HepG2 (cell line): ENCODE data around the gene SERINC2. TPM values are rescaled to one million over a fixed set of nuclear protein-coding genes. Genes with fewer than 3 reads are reported as not detected.

Experiments
- CHCHD3 ChIP-seq: sonication (generic); formaldehyde crosslinking; IDR thresholded peaks from 2 replicates; pipeline ENCODE4 v1.8.0; 2022; ENCODE audit warnings: mild to moderate bottlenecking, missing genetic modification reagents, moderate library complexity
- FOSL2 ChIP-seq: sonication (generic); formaldehyde crosslinking; IDR thresholded peaks from 2 replicates; pipeline ENCODE4 v1.4.0; 2020; ENCODE audit warnings: missing genetic modification reagents
- IRX3 ChIP-seq: sonication (generic); formaldehyde crosslinking; IDR thresholded peaks from 2 replicates; pipeline ENCODE4 v1.8.1; 2023; ENCODE audit warnings: mild to moderate bottlenecking, low read depth, missing genetic modification reagents, borderline replicate concordance
- KDM1A ChIP-seq: IDR thresholded peaks from 2 replicates; pipeline ENCODE4 v1.6.1; 2016; ENCODE audit warnings: missing compliant biosample characterization
- KDM3A ChIP-seq: IDR thresholded peaks from 2 replicates; pipeline ENCODE4 v1.6.1; 2018; ENCODE audit warnings: low read depth, missing compliant biosample characterization
- MED1 ChIP-seq: sonication (generic); formaldehyde crosslinking; IDR thresholded peaks from 2 replicates; pipeline ENCODE4 v1.4.0; 2020; ENCODE audit warnings: missing genetic modification reagents
- MYNN ChIP-seq: sonication (generic); formaldehyde crosslinking; IDR thresholded peaks from 2 replicates; pipeline ENCODE4 v1.4.0; 2020; ENCODE audit warnings: mild to moderate bottlenecking, low read depth, missing genetic modification reagents
- RELA ChIP-seq: sonication (generic); formaldehyde crosslinking; IDR thresholded peaks from 2 replicates; pipeline ENCODE4 v1.4.0; 2020; ENCODE audit warnings: missing genetic modification reagents
- SAP130 ChIP-seq: IDR thresholded peaks from 2 replicates; pipeline ENCODE4 v1.6.1; 2016; ENCODE audit warnings: low read depth
- TCF7 ChIP-seq: sonication (generic); IDR thresholded peaks from 2 replicates; pipeline ENCODE4 v1.6.1; 2016; ENCODE audit warnings: antibody characterized with exemption, low read depth
- ZFP36L1 ChIP-seq: sonication (generic); formaldehyde crosslinking; IDR thresholded peaks from 2 replicates; pipeline ENCODE4 v1.8.0; 2022; ENCODE audit warnings: mild to moderate bottlenecking, missing genetic modification reagents, moderate library complexity
- ZFYVE20 ChIP-seq: sonication (generic); formaldehyde crosslinking; IDR thresholded peaks from 2 replicates; pipeline ENCODE4 v1.8.0; 2023; ENCODE audit warnings: low read depth, mild to moderate bottlenecking, moderate library complexity, missing genetic modification reagents, borderline replicate concordance
- ZKSCAN8 ChIP-seq: IDR thresholded peaks from 2 replicates; pipeline ENCODE4 v1.6.1; 2016; ENCODE audit warnings: borderline replicate concordance, missing genetic modification reagents, missing compliant biosample characterization
- ZMYM4 ChIP-seq: sonication (generic); formaldehyde crosslinking; IDR thresholded peaks from 2 replicates; pipeline ENCODE4 v1.8.1; 2023; ENCODE audit warnings: mild to moderate bottlenecking, missing genetic modification reagents
- ZNF235 ChIP-seq: sonication (generic); formaldehyde crosslinking; IDR thresholded peaks from 2 replicates; pipeline ENCODE4 v1.8.1; 2023; ENCODE audit warnings: mild to moderate bottlenecking, missing genetic modification reagents, borderline replicate concordance
- ZNF33B ChIP-seq: sonication (generic); formaldehyde crosslinking; IDR thresholded peaks from 2 replicates; pipeline ENCODE4 v1.5.1; 2020; ENCODE audit warnings: mild to moderate bottlenecking, missing genetic modification reagents
- ZNF564 ChIP-seq: sonication (generic); formaldehyde crosslinking; IDR thresholded peaks from 2 replicates; pipeline ENCODE4 v1.8.1; 2023; ENCODE audit warnings: mild to moderate bottlenecking, missing genetic modification reagents
- ZNF709 ChIP-seq: sonication (generic); formaldehyde crosslinking; IDR thresholded peaks from 2 replicates; pipeline ENCODE4 v1.5.0; 2020; ENCODE audit warnings: mild to moderate bottlenecking, missing genetic modification reagents
- ZNF710 ChIP-seq: sonication (generic); formaldehyde crosslinking; IDR thresholded peaks from 2 replicates; pipeline ENCODE4 v1.5.0; 2020; ENCODE audit warnings: mild to moderate bottlenecking, missing genetic modification reagents, borderline replicate concordance
- ZNF724P ChIP-seq: sonication (generic); formaldehyde crosslinking; IDR thresholded peaks from 2 replicates; pipeline ENCODE4 v1.8.0; 2022; ENCODE audit warnings: missing genetic modification reagents, borderline replicate concordance
- ZSCAN20 ChIP-seq: sonication (generic); formaldehyde crosslinking; IDR thresholded peaks from 2 replicates; pipeline ENCODE4 v1.4.0; 2020; ENCODE audit warnings: missing genetic modification reagents, mild to moderate bottlenecking, borderline replicate concordance
- polyA plus RNA-seq, 8 experiments: library from polyadenylated mRNA; depleted of rRNA in 3 of 8; stranded (reverse) in 7 of 8; unstranded in 1 of 8; fragments of >200 nt; fragmentation: Illumina TruSeq in 4 of 8; extraction: Trizol in 4 of 8; gene quantifications; 2 replicates each; pipeline versions ENCODE4 v1.2.1 to v1.2.3, GENCODE V29; 2011 to 2016; ENCODE audit warnings: low read depth in 4 of 8, missing spikeins in 1 of 8, mixed read lengths in 1 of 8; ENCODE audit not compliant: insufficient read depth in 1 of 8
- total RNA-seq, 5 experiments: library from RNA; depleted of rRNA; stranded (reverse); fragments of >200 nt; fragmentation: Illumina TruSeq; extraction: Trizol; gene quantifications; 2 replicates each; pipeline ENCODE4 v1.2.3, GENCODE V29; 2016; ENCODE audit warnings: low read depth in 1 of 5
- TF ChIP-seq, protein P1 (sequence below): sonication (generic); formaldehyde crosslinking; IDR thresholded peaks from 2 replicates; pipeline ENCODE4 v1.4.0; 2020; ENCODE audit warnings: missing genetic modification reagents
- TF ChIP-seq, protein P2 (sequence below): IDR thresholded peaks from 2 replicates; pipeline ENCODE4 v1.6.1; 2016; ENCODE audit warnings: low read depth
- TF ChIP-seq, protein P3 (sequence below): sonication (generic); formaldehyde crosslinking; IDR thresholded peaks from 2 replicates; pipeline ENCODE4 v1.5.0; 2020; ENCODE audit warnings: mild to moderate bottlenecking, missing genetic modification reagents, moderate library complexity

SERINC2 gene
- total and polyA plus RNA-seq, 2 of the 13 experiments (the other 11 are each of a cell fraction or from before 2014, with no cell fraction given): 4.8 to 126 TPM

DNA sequence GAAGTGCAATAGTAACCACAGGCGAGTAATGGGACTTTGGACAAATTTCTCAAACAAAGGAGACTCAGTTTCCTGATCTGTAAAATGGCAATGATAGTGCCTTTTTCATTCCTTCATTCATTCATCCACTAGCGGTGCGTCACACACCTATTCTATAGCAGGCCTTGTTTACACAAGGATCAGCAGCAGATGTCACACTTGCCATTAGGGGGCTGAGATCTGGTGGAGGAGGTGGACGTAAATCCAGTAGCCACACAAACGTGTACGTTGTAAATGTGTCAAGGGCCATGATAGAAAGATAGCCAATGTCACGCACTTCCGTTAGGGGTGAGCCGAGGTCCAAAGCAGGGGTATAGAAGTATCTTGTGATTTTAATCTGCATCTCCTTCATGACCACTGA is 34.2 kb downstream of the SERINC2 start (continued):
- TF ChIP-seq ZFYVE20 (CRISPR knock-in tag) (no peak), MYNN (CRISPR knock-in tag) (no peak), ZSCAN20 (CRISPR knock-in tag) (no peak), ZMYM4 (CRISPR knock-in tag) (peak; percentile 60), ZNF709 (CRISPR knock-in tag) (no peak), ZNF33B (CRISPR knock-in tag) (no peak), CHCHD3 (CRISPR knock-in tag) (no peak), ZKSCAN8 (no peak), ZFP36L1 (0 out of 2 replicates have a peak, but pooled peaks have one; percentile 53), SAP130 (CRISPR knock-in tag) (0 out of 2 replicates have a peak, but pooled peaks have one; percentile 21), KDM3A (CRISPR knock-in tag) (no peak), MED1 (CRISPR knock-in tag) (peak; percentile 94), IRX3 (CRISPR knock-in tag) (no peak), RELA (CRISPR knock-in tag) (no peak), ZNF724P (no peak), KDM1A (CRISPR knock-in tag) (0 out of 2 replicates have a peak, but pooled peaks have one; percentile 47), ZNF235 (CRISPR knock-in tag) (no peak), ZNF710 (0 out of 2 replicates have a peak, but pooled peaks have one; percentile 53), ZNF564 (no peak), FOSL2 (CRISPR knock-in tag) (peak; percentile 45; the same call in 1 of the 2 replicates), TCF7 (no peak)
- TF ChIP-seq, protein P1, sequence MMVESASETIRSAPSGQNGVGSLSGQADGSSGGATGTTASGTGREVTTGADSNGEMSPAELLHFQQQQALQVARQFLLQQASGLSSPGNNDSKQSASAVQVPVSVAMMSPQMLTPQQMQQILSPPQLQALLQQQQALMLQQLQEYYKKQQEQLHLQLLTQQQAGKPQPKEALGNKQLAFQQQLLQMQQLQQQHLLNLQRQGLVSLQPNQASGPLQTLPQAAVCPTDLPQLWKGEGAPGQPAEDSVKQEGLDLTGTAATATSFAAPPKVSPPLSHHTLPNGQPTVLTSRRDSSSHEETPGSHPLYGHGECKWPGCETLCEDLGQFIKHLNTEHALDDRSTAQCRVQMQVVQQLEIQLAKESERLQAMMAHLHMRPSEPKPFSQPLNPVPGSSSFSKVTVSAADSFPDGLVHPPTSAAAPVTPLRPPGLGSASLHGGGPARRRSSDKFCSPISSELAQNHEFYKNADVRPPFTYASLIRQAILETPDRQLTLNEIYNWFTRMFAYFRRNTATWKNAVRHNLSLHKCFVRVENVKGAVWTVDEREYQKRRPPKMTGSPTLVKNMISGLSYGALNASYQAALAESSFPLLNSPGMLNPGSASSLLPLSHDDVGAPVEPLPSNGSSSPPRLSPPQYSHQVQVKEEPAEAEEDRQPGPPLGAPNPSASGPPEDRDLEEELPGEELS (CRISPR knock-in tag): peak; percentile 62; the same call in 1 of the 2 replicates
- TF ChIP-seq, protein P2, sequence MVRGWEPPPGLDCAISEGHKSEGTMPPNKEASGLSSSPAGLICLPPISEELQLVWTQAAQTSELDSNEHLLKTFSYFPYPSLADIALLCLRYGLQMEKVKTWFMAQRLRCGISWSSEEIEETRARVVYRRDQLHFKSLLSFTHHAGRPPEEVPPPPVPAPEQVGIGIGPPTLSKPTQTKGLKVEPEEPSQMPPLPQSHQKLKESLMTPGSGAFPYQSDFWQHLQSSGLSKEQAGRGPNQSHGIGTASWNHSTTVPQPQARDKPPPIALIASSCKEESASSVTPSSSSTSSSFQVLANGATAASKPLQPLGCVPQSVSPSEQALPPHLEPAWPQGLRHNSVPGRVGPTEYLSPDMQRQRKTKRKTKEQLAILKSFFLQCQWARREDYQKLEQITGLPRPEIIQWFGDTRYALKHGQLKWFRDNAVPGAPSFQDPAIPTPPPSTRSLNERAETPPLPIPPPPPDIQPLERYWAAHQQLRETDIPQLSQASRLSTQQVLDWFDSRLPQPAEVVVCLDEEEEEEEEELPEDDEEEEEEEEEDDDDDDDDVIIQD (CRISPR knock-in tag): 0 out of 2 replicates have a peak, but pooled peaks have one; percentile 22
- TF ChIP-seq, protein P3, sequence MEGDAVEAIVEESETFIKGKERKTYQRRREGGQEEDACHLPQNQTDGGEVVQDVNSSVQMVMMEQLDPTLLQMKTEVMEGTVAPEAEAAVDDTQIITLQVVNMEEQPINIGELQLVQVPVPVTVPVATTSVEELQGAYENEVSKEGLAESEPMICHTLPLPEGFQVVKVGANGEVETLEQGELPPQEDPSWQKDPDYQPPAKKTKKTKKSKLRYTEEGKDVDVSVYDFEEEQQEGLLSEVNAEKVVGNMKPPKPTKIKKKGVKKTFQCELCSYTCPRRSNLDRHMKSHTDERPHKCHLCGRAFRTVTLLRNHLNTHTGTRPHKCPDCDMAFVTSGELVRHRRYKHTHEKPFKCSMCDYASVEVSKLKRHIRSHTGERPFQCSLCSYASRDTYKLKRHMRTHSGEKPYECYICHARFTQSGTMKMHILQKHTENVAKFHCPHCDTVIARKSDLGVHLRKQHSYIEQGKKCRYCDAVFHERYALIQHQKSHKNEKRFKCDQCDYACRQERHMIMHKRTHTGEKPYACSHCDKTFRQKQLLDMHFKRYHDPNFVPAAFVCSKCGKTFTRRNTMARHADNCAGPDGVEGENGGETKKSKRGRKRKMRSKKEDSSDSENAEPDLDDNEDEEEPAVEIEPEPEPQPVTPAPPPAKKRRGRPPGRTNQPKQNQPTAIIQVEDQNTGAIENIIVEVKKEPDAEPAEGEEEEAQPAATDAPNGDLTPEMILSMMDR: peak; percentile 33; the same call in 1 of the 2 replicates
